Activated B cell treated with CpG ODN at 0.5 μM for 24 hours (primary cell): ENCODE measurements around the gene TOMM40L. TPM values are rescaled to one million over a fixed set of nuclear protein-coding genes. Genes with fewer than 3 reads are reported as not detected.

Source experiments
- ATAC-seq: fragments of 200-7000 bp; cut with Tn5 transposase; one replicate; pipeline ENCODE4 v1.10.0; 2021; ENCODE audit warnings: low read depth, mild to moderate bottlenecking, moderate library complexity
- CTCF ChIA-PET: fragments of 350-600 bp; sonication (Branson Sonifier 250); formaldehyde crosslinking; loops from one replicate; lab custom pipeline; 2021; ENCODE audit warnings: antibody characterized with exemption; lab: Charles Lee
- POLR2A ChIA-PET: fragments of 350-600 bp; sonication (Branson Sonifier 250); formaldehyde crosslinking; loops from one replicate; lab custom pipeline; 2021; ENCODE audit warnings: antibody characterized with exemption; lab: Charles Lee
- DNase-seq: peaks from one replicate; pipeline ENCODE4 v3.0.0; 2022
- H3K27ac Mint-ChIP-seq: one replicate; pipeline ENCODE4 v1.8.0; 2020; ENCODE audit warnings: mixed read lengths
- H3K27me3 Mint-ChIP-seq: one replicate; pipeline ENCODE4 v1.8.0; 2021; ENCODE audit warnings: mixed read lengths
- H3K36me3 Mint-ChIP-seq: one replicate; pipeline ENCODE4 v1.8.0; 2021; ENCODE audit warnings: low read depth, mixed read lengths
- H3K4me1 Mint-ChIP-seq: one replicate; pipeline ENCODE4 v1.8.0; 2021; ENCODE audit warnings: mixed read lengths
- H3K4me3 Mint-ChIP-seq: one replicate; pipeline ENCODE4 v1.8.0; 2020; ENCODE audit warnings: mild to moderate bottlenecking, mixed read lengths
- H3K9me3 Mint-ChIP-seq: one replicate; pipeline ENCODE4 v1.8.0; 2020; ENCODE audit warnings: mixed read lengths
- CTCF ChIP-seq: fragments of 200-600 bp; IDR thresholded peaks from one replicate; pipeline ENCODE4 v1.8.0; 2022; ENCODE audit warnings: antibody characterized with exemption, mild to moderate bottlenecking
- intact Hi-C: fragments of 100-400 bp; cut with micrococcal nuclease; formaldehyde crosslinking; loops from one replicate; pipeline ENCODE4 v1.15.1; 2024
- total RNA-seq: library from RNA; stranded (reverse); gene quantifications from 2 replicates; pipeline ENCODE4 v1.2.3, GENCODE V29; 2022

TOMM40L gene
- total RNA-seq, 1 donor from 2014 or later, result 11.7 TPM

GRCh38 chr1:161259345-161259702 lies 33.5 kb downstream of the TOMM40L start:
- Mint-ChIP-seq H3K9me3 (peaks cover 18% of the 10 kb centered on the region), H3K27me3 (peaks cover 57% of the 10 kb centered on the region), H3K4me3 (peak overlapping the region; percentile 73), H3K27ac (no peak overlapping the region), H3K36me3 (peaks cover 8% of the 10 kb centered on the region), H3K4me1 (peaks cover 30% of the 10 kb centered on the region)
- intact Hi-C loops, result no loop called here
- no peak for TF ChIP-seq CTCF
- ChIA-PET CTCF (interaction anchor here (1.2 kb wide), 1 partner anchor 68 kb away, joined by 4 read pairs; no protein-coding TSS in a partner anchor), POLR2A (interaction anchor here (0.6 to 1.1 kb wide), 3 partner anchors 47 to 568 kb away, joined by 3 to 4 read pairs (median 3); no protein-coding TSS in a partner anchor)
- DNase-seq, result no peak
- ATAC-seq, result no peak

GRCh38 chr1:161259765-161260164 lies 33.9 kb downstream of the TOMM40L start:
- no peak overlapping the region for H3K27ac Mint-ChIP-seq
- intact Hi-C loops, result no loop called here
- no peak for TF ChIP-seq CTCF
- CTCF ChIA-PET, result no interaction called here
- POLR2A ChIA-PET, result interaction anchor here (0.7 kb wide), 1 partner anchor 568 kb away, joined by 3 read pairs; no protein-coding TSS in a partner anchor
- peaks cover 30% of the 10 kb centered on the region for H3K4me1 Mint-ChIP-seq
- H3K27me3 Mint-ChIP-seq, result peaks cover 59% of the 10 kb centered on the region
- no peak for ATAC-seq
- H3K36me3 Mint-ChIP-seq, result peaks cover 8% of the 10 kb centered on the region
- H3K9me3 Mint-ChIP-seq, result peaks cover 18% of the 10 kb centered on the region
- peak overlapping the region; percentile 73 for H3K4me3 Mint-ChIP-seq
- DNase-seq, result no peak

GRCh38 chr1:161260376-161261260 lies 34.8 kb downstream of the TOMM40L start:
- intact Hi-C loops, result no loop called here
- H3K27ac Mint-ChIP-seq, result no peak overlapping the region
- ATAC-seq (no peak), DNase-seq (no peak)
- POLR2A ChIA-PET, result no interaction called here
- CTCF ChIA-PET, result no interaction called here
- peaks cover 59% of the 10 kb centered on the region for H3K27me3 Mint-ChIP-seq
- peaks cover 8% of the 10 kb centered on the region for H3K36me3 Mint-ChIP-seq
- peaks cover 30% of the 10 kb centered on the region for H3K4me1 Mint-ChIP-seq
- no peak for TF ChIP-seq CTCF
- H3K9me3 Mint-ChIP-seq, result peaks cover 17% of the 10 kb centered on the region
- H3K4me3 Mint-ChIP-seq, result no peak overlapping the region

GRCh38 chr1:161261261-161262235 lies 35.7 kb downstream of the TOMM40L start:
- H3K36me3 Mint-ChIP-seq, result peaks cover 8% of the 10 kb centered on the region
- ATAC-seq (peak; percentile 57), DNase-seq (peak; percentile 16)
- intact Hi-C loops, result no loop called here
- no peak overlapping the region for H3K4me3 Mint-ChIP-seq
- H3K4me1 Mint-ChIP-seq, result peaks cover 30% of the 10 kb centered on the region
- H3K9me3 Mint-ChIP-seq, result peaks cover 11% of the 10 kb centered on the region
- ChIA-PET POLR2A (no interaction called here), CTCF (no interaction called here)
- no peak overlapping the region for H3K27ac Mint-ChIP-seq
- TF ChIP-seq CTCF, result no peak
- H3K27me3 Mint-ChIP-seq, result peaks cover 53% of the 10 kb centered on the region
